SH-SY5Y (cell line): ENCODE data around the gene GIGYF2.

Experiments used
- GATA2 ChIP-seq: IDR thresholded peaks from 2 replicates; pipeline ENCODE4 v1.6.1; 2011; ENCODE audit warnings: mild to moderate bottlenecking, low read depth, low read length
- GATA3 ChIP-seq: IDR thresholded peaks from 2 replicates; pipeline ENCODE4 v1.6.1; 2011; ENCODE audit warnings: low read depth, mild to moderate bottlenecking, low read length, moderate library complexity

- TF ChIP-seq GATA2 (no peak), GATA3 (no peak)
Measured at GRCh38 chr2:232866104-232866503, 169.0 kb downstream of the GIGYF2 start.
